GM12878 (cell line): ENCODE data around the gene TMEM150C. TPM values are rescaled to one million over a fixed set of nuclear protein-coding genes. Genes with fewer than 3 reads are reported as not detected.

Experiments used
- ATAC-seq: fragments of 200-7000 bp; cut with Tn5 transposase; 3 replicates; pipeline ENCODE4 v1.9.1; 2020; ENCODE audit warnings: mild to moderate bottlenecking, moderate library complexity
- BruUV-seq: library from RNA; stranded (reverse); fragments of 400-500 nt; replicated peaks from 2 replicates; lab custom pipeline; 2021; lab: Mats Ljungman, UMichigan
- CTCF ChIA-PET: fragments of 300-600 bp; sonication (Branson Sonifier 250); formaldehyde crosslinking; extraction: SDS; loops from one replicate; lab custom pipeline; 2021; ENCODE audit warnings: inconsistent platforms; lab: Yijun Ruan, JAX
- POLR2A ChIA-PET: fragments of 350-600 bp; formaldehyde crosslinking; extraction: SDS; loops from one replicate; lab custom pipeline; 2021; ENCODE audit warnings: inconsistent platforms; lab: Charles Lee
- RAD21 ChIA-PET: fragments of 300-600 bp; sonication (Branson Sonifier 250); formaldehyde crosslinking; loops from one replicate; lab custom pipeline; 2023; ENCODE audit warnings: antibody characterized with exemption; ENCODE audit not compliant: unreplicated experiment; lab: Charles Lee
- SMC1A ChIA-PET: fragments of 300-600 bp; sonication (Branson Sonifier 250); formaldehyde crosslinking; loops from one replicate; lab custom pipeline; 2023; ENCODE audit not compliant: unreplicated experiment, uncharacterized antibody; lab: Charles Lee
- DNase-seq: peaks from one replicate; pipeline ENCODE4 v3.0.0-alpha.2; 2011; ENCODE audit warnings: low read depth, low spot score
- FAIRE-seq: peaks from 3 replicates; lab custom pipeline; 2011; peaks lifted over from hg19 to GRCh38; lab: Jason Lieb, UNC
- H2AFZ ChIP-seq: 2 replicates; pipeline ENCODE4 v1.6.0; 2011; ENCODE audit warnings: low read depth, low read length, control low read depth; ENCODE audit not compliant: control insufficient read depth
- H3K27ac ChIP-seq: 2 replicates; pipeline ENCODE4 v1.5.1; 2011; ENCODE audit warnings: control low read depth; ENCODE audit not compliant: control insufficient read depth, insufficient read depth
- H3K27me3 ChIP-seq, 2 experiments: replicated peaks in 1 of 2; 2 replicates each; pipeline versions ENCODE4 v1.6.0 to v1.6.1; 2011; ENCODE audit warnings: low read length in 1 of 2; ENCODE audit not compliant: control insufficient read depth in 2 of 2, insufficient read depth in 2 of 2
- H3K36me3 ChIP-seq, 2 experiments: 2 replicates each; pipeline ENCODE4 v1.5.1; 2011; ENCODE audit warnings: low read length in 1 of 2; ENCODE audit not compliant: control insufficient read depth in 2 of 2, insufficient read depth in 2 of 2
- H3K4me1 ChIP-seq: 2 replicates; pipeline ENCODE4 v1.6.1; 2011; ENCODE audit warnings: mild to moderate bottlenecking, low read length, moderate library complexity, mixed read lengths; ENCODE audit not compliant: control insufficient read depth, insufficient read depth
- H3K4me2 ChIP-seq: 2 replicates; pipeline ENCODE4 v1.6.0; 2011; ENCODE audit warnings: control low read depth; ENCODE audit not compliant: control insufficient read depth, insufficient read depth
- H3K4me3 ChIP-seq: fragments of 200-600 bp; sonication (generic); 2 replicates; pipeline ENCODE4 v1.5.1; 2016
- H3K79me2 ChIP-seq: 2 replicates; pipeline ENCODE4 v1.6.0; 2011; ENCODE audit warnings: low read length; ENCODE audit not compliant: control insufficient read depth, insufficient read depth
- H3K9ac ChIP-seq: 2 replicates; pipeline ENCODE4 v1.8.0; 2011; ENCODE audit warnings: low read length, control low read depth, mixed read lengths; ENCODE audit not compliant: control insufficient read depth, insufficient read depth
- H3K9me3 ChIP-seq: replicated peaks from 3 replicates; pipeline ENCODE4 v1.5.1; 2011; ENCODE audit warnings: mild to moderate bottlenecking, low read length; ENCODE audit not compliant: control insufficient read depth, insufficient read depth
- H4K20me1 ChIP-seq: 2 replicates; pipeline ENCODE4 v1.6.0; 2011; ENCODE audit not compliant: control insufficient read depth, insufficient read depth
- ASH2L ChIP-seq: fragments of 300-600, 200-600 bp; sonication (generic); IDR thresholded peaks from 2 replicates; pipeline ENCODE4 v1.6.1; 2017; ENCODE audit warnings: low read depth, mild to moderate bottlenecking, borderline replicate concordance
- BCL11A ChIP-seq: IDR thresholded peaks from 2 replicates; pipeline ENCODE4 v1.6.1; 2011; ENCODE audit warnings: low read depth, low read length
- CBFB ChIP-seq: IDR thresholded peaks from 2 replicates; pipeline ENCODE4 v1.6.1; 2016; ENCODE audit warnings: antibody characterized with exemption, low read depth
- EP300 ChIP-seq, 2 experiments: fragments of 150-350 bp in 1 of 2; IDR thresholded peaks; 2 replicates each; pipeline ENCODE4 v1.6.1; 2011 to 2012; ENCODE audit warnings: low read depth in 2 of 2, low read length in 2 of 2, borderline replicate concordance in 1 of 2, improper control_type of control experiment in 1 of 2, inconsistent platforms in 1 of 2; ENCODE audit not compliant: control insufficient read depth in 1 of 2
- FOS ChIP-seq: IDR thresholded peaks from 3 replicates; pipeline ENCODE4 v1.6.1; 2011; ENCODE audit warnings: borderline replicate concordance; ENCODE audit not compliant: insufficient read length; ENCODE audit errors: extremely low read depth
- FOXM1 ChIP-seq: IDR thresholded peaks from 2 replicates; pipeline ENCODE4 v1.6.1; 2012; ENCODE audit warnings: low read depth, mild to moderate bottlenecking, inconsistent platforms, low read length, moderate library complexity
- KLF5 ChIP-seq: fragments of 450-650 bp; IDR thresholded peaks from 2 replicates; pipeline ENCODE4 v1.6.1; 2014; ENCODE audit warnings: mild to moderate bottlenecking; ENCODE audit not compliant: partially characterized antibody
- NBN ChIP-seq: fragments of 450-650 bp; IDR thresholded peaks from 2 replicates; pipeline ENCODE4 v1.6.1; 2016
- NR2C2 ChIP-seq: IDR thresholded peaks from 2 replicates; pipeline ENCODE4 v1.6.1; 2011; ENCODE audit warnings: borderline replicate concordance, low read depth; ENCODE audit not compliant: control insufficient read depth, insufficient read length
- PAX8 ChIP-seq: fragments of 450-650 bp; IDR thresholded peaks from 2 replicates; pipeline ENCODE4 v1.6.1; 2017; ENCODE audit warnings: mild to moderate bottlenecking, moderate library complexity
- SMAD5 ChIP-seq: IDR thresholded peaks from 2 replicates; pipeline ENCODE4 v1.6.1; 2016; ENCODE audit warnings: antibody characterized with exemption, low read depth
- SREBF2 ChIP-seq: IDR thresholded peaks from 2 replicates; pipeline ENCODE4 v1.6.1; 2012; ENCODE audit warnings: mild to moderate bottlenecking, low read length
- SRF ChIP-seq, 2 experiments: IDR thresholded peaks; 2 replicates each; pipeline ENCODE4 v1.6.1; 2011; ENCODE audit warnings: low read depth in 2 of 2, low read length in 2 of 2, mild to moderate bottlenecking in 1 of 2, moderate library complexity in 1 of 2
- SUPT20H ChIP-seq: IDR thresholded peaks from 2 replicates; pipeline ENCODE4 v1.6.1; 2011; ENCODE audit warnings: low read depth, mild to moderate bottlenecking, low read length, moderate library complexity, borderline replicate concordance; ENCODE audit not compliant: control insufficient read depth
- ZBTB33 ChIP-seq: fragments of 450-650 bp; IDR thresholded peaks from 2 replicates; pipeline ENCODE4 v1.6.1; 2017; ENCODE audit warnings: mild to moderate bottlenecking
- ZNF687 ChIP-seq: fragments of 450-650 bp; IDR thresholded peaks from 2 replicates; pipeline ENCODE4 v1.6.1; 2017; ENCODE audit warnings: mild to moderate bottlenecking, moderate library complexity
- WGBS: methylation state at CpG from one replicate; pipeline ENCODE4 v1.1.6; 2016; ENCODE audit warnings: low lambda C conversion rate; ENCODE audit not compliant: insufficient replicate concordance, insufficient coverage; ENCODE audit errors: missing lambda C conversion rate; 5-methylcytosine and 5-hydroxymethylcytosine counted together
- in situ Hi-C: fragments of 300-500 bp; cut with MboI; formaldehyde crosslinking; loops from 9 replicates; pipeline ENCODE4 v1.14.3; 2018; ENCODE audit warnings: mixed read lengths
- intact Hi-C: fragments of 100-400 bp; cut with micrococcal nuclease; formaldehyde crosslinking; loops from one replicate; pipeline ENCODE4 v1.14.2; 2022; ENCODE audit not compliant: unreplicated experiment
- polyA plus RNA-seq, 11 experiments: library from polyadenylated mRNA; depleted of rRNA in 4 of 11; unstranded in 6 of 11; stranded (reverse) in 5 of 11; fragments of >200 nt; fragmentation: Nextera tagmentation in 4 of 11; fragmentation: Illumina TruSeq in 1 of 11; extraction: Ambion mirVana in 4 of 11; extraction: Trizol in 1 of 11; gene quantifications; 1 replicate in 1 of 11; 2 replicates in 10 of 11; pipeline versions ENCODE4 v1.2.1 to v1.2.3, GENCODE V29; 2011 to 2016; ENCODE audit warnings: inconsistent platforms in 2 of 11, missing spikeins in 2 of 11, low read depth in 1 of 11
- total RNA-seq, 4 experiments: library from RNA; depleted of rRNA in 3 of 4; stranded (reverse); fragments of >200 nt in 3 of 4; fragmentation: Illumina TruSeq in 1 of 4; extraction: Trizol in 1 of 4; gene quantifications; 2 replicates each; pipeline versions ENCODE4 v1.2.1 to v1.2.3, GENCODE V29; 2013 to 2021

Gene TMEM150C
- total and polyA plus RNA-seq, 10 of the 15 experiments (the other 5 are each of a cell fraction or from before 2014, with no cell fraction given) = 0.04 to 0.78 (median 0.13) TPM; not detected in 2

GRCh38 chr4:82587826-82588540 is 26.2 kb upstream of the TMEM150C start (continued):
- TF ChIP-seq NR2C2 = no peak
- TF ChIP-seq SREBF2 = no peak
- no peak for TF ChIP-seq SRF (IDR thresholded peaks at IDR 0.05; ENCODE audit: low read depth in 2 of 2, low read length in 2 of 2)
- TF ChIP-seq FOXM1 = no peak
- TF ChIP-seq ASH2L = no peak
- no peak for TF ChIP-seq SUPT20H
- TF ChIP-seq CBFB = no peak
- no peak for TF ChIP-seq FOS
- TF ChIP-seq, all 136 proteins: peak for 0

DNA sequence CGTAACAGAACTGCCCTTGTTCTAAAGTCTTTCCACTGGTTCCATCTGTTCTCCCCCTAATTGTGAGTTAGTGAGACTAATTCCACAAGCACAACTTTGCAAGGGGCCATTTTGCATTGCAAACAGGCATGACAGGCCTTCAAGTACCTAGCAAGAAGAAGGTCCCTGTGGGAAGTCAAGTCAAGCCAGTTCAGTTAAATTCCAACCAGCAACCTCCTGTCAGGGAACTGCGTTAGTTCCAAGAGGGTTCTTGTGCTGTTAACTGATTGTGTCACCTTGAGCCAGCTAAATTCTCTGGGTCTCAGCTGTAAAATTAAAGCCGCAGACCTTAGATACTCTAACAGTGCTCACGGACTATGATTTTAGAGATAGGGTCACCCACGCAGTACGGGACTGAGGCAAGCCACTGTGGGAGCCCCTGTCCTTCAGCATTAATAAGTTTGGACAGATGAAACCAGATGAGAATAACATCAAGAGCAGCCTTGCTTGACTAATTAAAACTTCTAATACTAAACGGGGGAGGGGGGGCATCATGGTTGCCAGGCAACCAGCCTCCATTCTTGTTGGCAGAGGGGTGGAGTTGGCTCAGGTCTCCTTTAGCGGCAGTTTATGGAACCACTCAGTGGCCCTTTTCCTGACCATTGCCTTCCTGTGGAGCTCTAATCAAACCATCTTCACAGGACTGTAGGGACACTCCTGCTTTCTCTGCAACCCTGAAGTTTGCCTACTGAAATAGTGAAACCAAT is 24.1 kb upstream of the TMEM150C start:
- no peak for TF ChIP-seq SMAD5
- no peak for TF ChIP-seq NBN
- TF ChIP-seq KLF5 = no peak
- no peak for TF ChIP-seq PAX8
- TF ChIP-seq ZBTB33 = no peak
- no peak for TF ChIP-seq ZNF687
- TF ChIP-seq BCL11A = no peak
- no peak for TF ChIP-seq EP300 (IDR thresholded peaks at IDR 0.05; ENCODE audit: borderline replicate concordance in 1 of 2, control insufficient read depth in 1 of 2, low read depth in 2 of 2, low read length in 2 of 2)
- POLR2A ChIA-PET = no interaction called here
- Histone ChIP-seq H3K9me3 (no peaks in the 10 kb centered on the region), H3K4me3 (no peak overlapping the region), H4K20me1 (no peaks in the 10 kb centered on the region), H3K4me2 (no peak overlapping the region), H2AFZ (no peak overlapping the region), H3K27me3 (peaks cover 2 to 3% of the 10 kb centered on the region in 2 experiments; a peak in 1 of 4 replicates), H3K4me1 (no peaks in the 10 kb centered on the region), H3K27ac (no peak overlapping the region), H3K36me3 (no peaks in the 10 kb centered on the region), H3K9ac (no peak overlapping the region), H3K79me2 (no peaks in the 10 kb centered on the region)
- CTCF ChIA-PET = no interaction called here
- intact Hi-C loops = no loop called here
- DNase-seq (no peak), FAIRE-seq (no peak), ATAC-seq (no peak)
- 36% methylated on average over 8 of the region's 8 CpGs for WGBS
- no TSS peak for BruUV-seq
- SMC1A ChIA-PET = no interaction called here
- RAD21 ChIA-PET = no interaction called here
- in situ Hi-C loops = no loop called here
